B cell (primary cell): ENCODE measurements around the gene LRSAM1. TPM values are rescaled to one million over a fixed set of nuclear protein-coding genes. Genes with fewer than 3 reads are reported as not detected.

Experiments
- ATAC-seq: fragments of 200-7000 bp; cut with Tn5 transposase; one replicate; pipeline ENCODE4 v1.10.0; 2021; ENCODE audit warnings: low read depth, mild to moderate bottlenecking, moderate number of reproducible peaks, moderate library complexity
- CTCF ChIA-PET: fragments of 350-600 bp; sonication (Branson Sonifier 250); formaldehyde crosslinking; loops from one replicate; lab custom pipeline; 2021; ENCODE audit warnings: antibody characterized with exemption, inconsistent platforms; lab: Charles Lee
- POLR2A ChIA-PET: fragments of 350-600 bp; sonication (Branson Sonifier 250); formaldehyde crosslinking; loops from one replicate; lab custom pipeline; 2021; ENCODE audit warnings: antibody characterized with exemption; lab: Charles Lee
- DNase-seq: peaks from one replicate; pipeline ENCODE4 v3.0.0; 2013
- H2AFZ ChIP-seq: 2 replicates; pipeline ENCODE4 v1.6.1; 2012; ENCODE audit warnings: mild to moderate bottlenecking, low read depth, low read length; ENCODE audit not compliant: insufficient read depth, poor library complexity, severe bottlenecking
- H3K27ac ChIP-seq, 2 donors: 1 replicate in 1 of 2; 2 replicates in 1 of 2; pipeline ENCODE4 v1.5.1; 2012 to 2013; ENCODE audit warnings: low read length in 2 of 2, mild to moderate bottlenecking in 2 of 2, moderate library complexity in 1 of 2
- H3K27me3 ChIP-seq, 4 experiments: fragments of 200-600 bp in 1 of 4; sonication (generic) in 1 of 4; replicated peaks in 1 of 4; 1 replicate in 2 of 4; 2 replicates in 2 of 4; pipeline versions ENCODE4 v1.6.1 to v1.7.0; 2013 to 2016; ENCODE audit warnings: low read length in 3 of 4, mild to moderate bottlenecking in 2 of 4, mixed read lengths in 1 of 4, moderate library complexity in 1 of 4; ENCODE audit not compliant: insufficient read depth in 4 of 4, control insufficient read depth in 3 of 4; ENCODE audit errors: control extremely low read depth in 1 of 4
- H3K36me3 ChIP-seq, 2 experiments: replicated peaks in 1 of 2; 1 replicate in 1 of 2; 2 replicates in 1 of 2; pipeline versions ENCODE4 v1.6.1 to v1.7.1; 2013; ENCODE audit warnings: low read length in 1 of 2; ENCODE audit not compliant: insufficient read depth in 2 of 2, control insufficient read depth in 1 of 2; ENCODE audit errors: control extremely low read depth in 1 of 2, extremely low read depth in 1 of 2
- H3K4me1 ChIP-seq, 2 donors: fragments of 200-600 bp in 1 of 2; sonication (generic) in 1 of 2; 1 replicate in 1 of 2; 2 replicates in 1 of 2; pipeline versions ENCODE4 v1.5.1 to v1.6.1; 2013 to 2017; ENCODE audit warnings: low read length in 2 of 2; ENCODE audit not compliant: control insufficient read depth in 2 of 2, insufficient read depth in 2 of 2
- H3K4me2 ChIP-seq: replicated peaks from 2 replicates; pipeline ENCODE3; 2012; ENCODE audit warnings: mild to moderate bottlenecking, low read depth, low read length; ENCODE audit not compliant: poor library complexity, severe bottlenecking
- H3K4me3 ChIP-seq, 5 experiments: fragments of 200-600 bp in 1 of 5; sonication (generic) in 1 of 5; 1 replicate in 3 of 5; 2 replicates in 2 of 5; pipeline versions ENCODE4 v1.5.1 to v1.7.0; 2011 to 2016; ENCODE audit warnings: low read length in 4 of 5, mild to moderate bottlenecking in 4 of 5, low read depth in 2 of 5, control low read depth in 1 of 5, moderate library complexity in 1 of 5; ENCODE audit not compliant: insufficient read depth in 1 of 5; ENCODE audit errors: control extremely low read depth in 1 of 5, extremely low read depth in 1 of 5
- H3K79me2 ChIP-seq: fragments of 200-600 bp; sonication (generic); one replicate; pipeline ENCODE4 v1.6.0; 2016; ENCODE audit warnings: low read length; ENCODE audit not compliant: control insufficient read depth, insufficient read depth
- H3K9ac ChIP-seq: fragments of 200-600 bp; sonication (generic); 2 replicates; pipeline ENCODE4 v1.6.1; 2017; ENCODE audit warnings: mild to moderate bottlenecking, low read length, moderate library complexity
- H3K9me3 ChIP-seq, 3 donors: one replicate each; pipeline versions ENCODE4 v1.6.1 to v1.7.1; 2013; ENCODE audit warnings: low read length in 2 of 3; ENCODE audit not compliant: control insufficient read depth in 2 of 3, insufficient read depth in 1 of 3; ENCODE audit errors: control extremely low read depth in 1 of 3
- H4K20me1 ChIP-seq: 2 replicates; pipeline ENCODE4 v1.6.0; 2012; ENCODE audit warnings: mild to moderate bottlenecking, low read length; ENCODE audit not compliant: insufficient read depth, control insufficient read depth, poor library complexity, severe bottlenecking
- H3K27ac Mint-ChIP-seq: one replicate; pipeline ENCODE4 v1.8.0; 2021; ENCODE audit warnings: mixed read lengths
- H3K27me3 Mint-ChIP-seq: one replicate; pipeline ENCODE4 v1.8.0; 2021; ENCODE audit warnings: mixed read lengths
- H3K4me1 Mint-ChIP-seq: one replicate; pipeline ENCODE4 v1.8.0; 2021; ENCODE audit warnings: mixed read lengths
- H3K4me3 Mint-ChIP-seq: one replicate; pipeline ENCODE4 v1.8.0; 2021; ENCODE audit warnings: mixed read lengths
- H3K9me3 Mint-ChIP-seq: one replicate; pipeline ENCODE4 v1.8.0; 2022; ENCODE audit warnings: mixed read lengths; ENCODE audit not compliant: insufficient read depth
- CTCF ChIP-seq: fragments of 200-600 bp; IDR thresholded peaks from one replicate; pipeline ENCODE4 v1.8.0; 2022; ENCODE audit warnings: antibody characterized with exemption, mild to moderate bottlenecking
- EZH2 ChIP-seq: IDR thresholded peaks from 2 replicates; pipeline ENCODE4 v1.6.1; 2012; ENCODE audit warnings: borderline replicate concordance, low read depth, mild to moderate bottlenecking, moderate library complexity, low read length; ENCODE audit not compliant: insufficient read depth, poor library complexity, severe bottlenecking
- WGBS: methylation state at CpG from one replicate; pipeline ENCODE4 v1.1.5; 2013; ENCODE audit warnings: missing lambda C conversion rate; ENCODE audit not compliant: insufficient coverage; 5-methylcytosine and 5-hydroxymethylcytosine counted together
- intact Hi-C: fragments of 100-400 bp; cut with micrococcal nuclease; formaldehyde crosslinking; loops from one replicate; pipeline ENCODE4 v1.10.0; 2022
- polyA plus RNA-seq: library from polyadenylated mRNA; depleted of rRNA; stranded (reverse); fragments of >200 nt; gene quantifications from 2 replicates; pipeline ENCODE4 v1.2.3, GENCODE V29; 2012
- total RNA-seq, 2 donors: library from RNA; stranded (reverse); fragments of 120-200 nt in 1 of 2; gene quantifications; 1 replicate in 1 of 2; 2 replicates in 1 of 2; pipeline versions ENCODE4 v1.2.3 to v1.2.4, GENCODE V29; 2013 to 2022

LRSAM1 gene
- total and polyA plus RNA-seq, 2 donors (not counting 1 experiment from before 2014, with no cell fraction given), result 30.6 to 39.8 TPM

- intact Hi-C loops, result loop anchor here (1.0 to 10.0 kb wide), 8 partner anchors 28 to 823 kb away; partner anchors contain the start of genes GOLGA2, NAIF1, PTRH1 and SLC25A25
- WGBS, result 9% methylated on average over 23 of the region's 29 CpGs
- Histone ChIP-seq H3K4me2 (peak overlapping the region; percentile 95), H3K9me3 (no peaks in the 10 kb centered on the region), H3K4me1 (peaks cover 28 to 47% of the 10 kb centered on the region in 2 donors), H3K27ac (peak overlapping the region; percentile 84 to 85), H3K9ac (peak overlapping the region; percentile 80), H2AFZ (peak overlapping the region; percentile 96), H3K36me3 (peaks cover 0 to 44% of the 10 kb centered on the region in 2 experiments), H4K20me1 (peaks cover 32% of the 10 kb centered on the region), H3K27me3 (no peaks in the 10 kb centered on the region), H3K79me2 (peaks cover 21% of the 10 kb centered on the region), H3K4me3 (peak overlapping the region; percentile 73 to 92 (median 82))
- DNase-seq (peak; percentile 50), ATAC-seq (no peak)
- peak overlapping the region; percentile 98 for H3K27ac Mint-ChIP-seq
- peak overlapping the region; percentile 97 for H3K4me3 Mint-ChIP-seq
- no peaks in the 10 kb centered on the region for H3K27me3 Mint-ChIP-seq
- ChIA-PET CTCF (interaction anchor here (1.5 to 1.6 kb wide), 2 partner anchors 55 to 237 kb away, joined by 4 to 5 read pairs; partner anchors contain the start of gene SLC2A8), POLR2A (interaction anchor here (0.7 to 2.8 kb wide), 7 partner anchors 28 to 333 kb away, joined by 3 to 21 read pairs (median 4); partner anchors contain the start of genes CDK9, SLC2A8 and ZNF79)
- no peak for TF ChIP-seq EZH2
- H3K9me3 Mint-ChIP-seq, result no peaks in the 10 kb centered on the region
- H3K4me1 Mint-ChIP-seq, result peaks cover 57% of the 10 kb centered on the region
Observed at GRCh38 chr9:127451858-127452656, 747 bp downstream of the LRSAM1 start.

- POLR2A ChIA-PET, result no interaction called here
- Histone ChIP-seq H3K4me3 (no peak overlapping the region), H3K36me3 (peaks cover 0 to 44% of the 10 kb centered on the region in 2 experiments), H3K27ac (no peak overlapping the region), H3K4me2 (peak overlapping the region; percentile 95), H4K20me1 (peaks cover 30% of the 10 kb centered on the region), H3K4me1 (peaks cover 28 to 47% of the 10 kb centered on the region in 2 donors), H3K27me3 (no peaks in the 10 kb centered on the region), H3K79me2 (peaks cover 21% of the 10 kb centered on the region), H2AFZ (no peak overlapping the region), H3K9me3 (no peaks in the 10 kb centered on the region), H3K9ac (no peak overlapping the region)
- CTCF ChIA-PET, result no interaction called here
- no peak for TF ChIP-seq EZH2
- TF ChIP-seq CTCF, result no peak
- Mint-ChIP-seq H3K4me3 (peak overlapping the region; percentile 97), H3K27ac (peak overlapping the region; percentile 59), H3K4me1 (peaks cover 56% of the 10 kb centered on the region), H3K9me3 (no peaks in the 10 kb centered on the region), H3K27me3 (no peaks in the 10 kb centered on the region)
- intact Hi-C loops, result loop anchor here (5.0 to 10.0 kb wide), 3 partner anchors 265 to 822 kb away; partner anchors contain the start of genes GOLGA2, NAIF1, PTRH1 and SLC25A25
- ATAC-seq, result no peak
- WGBS, result 100% methylated on average over 3 of the region's 4 CpGs
- DNase-seq, result no peak
Observed at GRCh38 chr9:127452691-127453090, 1.4 kb downstream of the LRSAM1 start.
